GM21786 (cell line): Measurements from ENCODE around the gene TADA2B.
A peak's percentile ranks its signal among the peaks of the same experiment; 100 is the strongest.
"Not testable (repeated sequence)": the region's sequence is repeated elsewhere in the genome, so short reads cannot be mapped to it uniquely, and the experiment has no call there.

ENCODE experiments used
- ATAC-seq: cut with Tn5 transposase; IDR thresholded peaks from one replicate; pipeline ENCODE4 v1.9.1; 2021; ENCODE audit not compliant: unreplicated experiment

The TADA2B gene

DNA sequence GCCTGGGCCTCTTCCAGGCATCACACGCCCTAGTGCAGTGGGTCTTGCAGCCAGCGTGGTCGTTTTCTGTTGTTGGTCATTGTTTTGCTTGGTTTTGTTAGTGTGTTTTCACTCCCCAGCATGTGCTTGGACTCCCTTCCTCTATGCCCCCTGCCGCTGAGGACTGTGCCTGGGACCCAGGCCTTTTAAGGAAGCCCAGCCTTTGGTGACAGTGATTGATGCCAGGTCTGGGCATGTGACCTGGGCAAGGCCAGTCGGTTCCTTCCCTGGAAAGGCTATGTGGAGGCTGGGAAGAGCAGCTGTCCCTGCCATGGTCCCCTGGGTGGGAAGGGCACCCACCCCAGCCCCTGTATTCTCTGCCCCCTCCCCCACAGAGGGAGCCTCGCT, 33.5 kb downstream of the TADA2B start:
- ATAC-seq: no peak

DNA sequence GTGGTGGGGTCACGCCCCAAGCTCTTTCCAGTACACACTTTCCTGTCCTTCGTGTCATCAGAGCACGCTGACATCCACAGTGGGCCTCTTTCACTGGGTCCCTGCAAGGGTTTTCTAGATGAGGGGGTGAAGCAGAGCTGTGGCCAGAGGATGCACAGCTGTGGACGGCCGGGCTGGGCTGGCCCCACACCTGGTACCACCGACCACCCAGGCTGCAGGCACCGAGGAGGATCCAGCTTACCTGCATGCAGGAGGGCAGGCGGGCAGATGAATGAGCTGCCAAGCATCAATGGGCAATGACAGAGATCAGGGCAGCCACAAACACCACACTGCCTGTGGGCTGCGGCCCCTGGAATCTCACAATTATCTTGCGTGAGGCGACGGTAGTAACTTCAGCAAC, 34.2 kb downstream of the TADA2B start:
- ATAC-seq: no peak

DNA sequence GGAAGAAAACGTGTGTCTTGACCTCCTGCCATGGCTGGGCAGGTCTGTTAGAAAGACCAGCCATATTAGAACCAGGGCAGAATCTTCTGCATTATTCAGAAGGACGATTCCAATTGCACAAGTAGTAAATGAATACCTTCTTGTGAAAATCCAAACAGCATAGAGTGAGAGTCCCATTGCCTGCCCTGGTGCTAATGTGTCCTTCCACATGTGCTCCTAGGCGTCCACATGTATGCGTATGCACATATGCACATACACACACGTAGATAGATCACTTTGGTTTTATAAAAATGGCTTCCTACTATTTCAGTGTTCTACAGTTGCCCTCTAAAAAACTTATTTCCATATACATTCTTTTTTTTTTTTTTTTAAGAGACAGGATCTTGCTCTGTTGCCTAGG, 34.9 kb downstream of the TADA2B start:
- ATAC-seq: no peak

DNA sequence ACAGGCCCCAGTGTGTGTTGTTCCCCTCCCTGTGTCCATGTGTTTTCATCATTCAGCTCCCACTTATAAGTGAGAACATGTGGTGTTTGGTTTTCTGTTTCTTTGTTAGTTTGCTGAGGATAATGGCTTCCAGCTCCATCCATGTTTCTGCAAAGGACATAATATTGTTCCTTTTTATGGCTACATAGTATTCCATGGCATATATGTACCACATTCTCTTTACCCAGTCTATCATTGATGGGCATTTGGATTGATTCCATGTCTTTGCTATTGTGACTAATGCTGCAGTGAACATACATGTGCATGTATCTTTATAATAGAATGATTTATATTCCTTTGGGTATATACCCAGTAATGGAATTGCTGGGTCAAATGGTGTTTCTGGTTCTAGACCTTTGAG, 36.3 kb downstream of the TADA2B start:
- ATAC-seq: not testable (repeated sequence)

DNA sequence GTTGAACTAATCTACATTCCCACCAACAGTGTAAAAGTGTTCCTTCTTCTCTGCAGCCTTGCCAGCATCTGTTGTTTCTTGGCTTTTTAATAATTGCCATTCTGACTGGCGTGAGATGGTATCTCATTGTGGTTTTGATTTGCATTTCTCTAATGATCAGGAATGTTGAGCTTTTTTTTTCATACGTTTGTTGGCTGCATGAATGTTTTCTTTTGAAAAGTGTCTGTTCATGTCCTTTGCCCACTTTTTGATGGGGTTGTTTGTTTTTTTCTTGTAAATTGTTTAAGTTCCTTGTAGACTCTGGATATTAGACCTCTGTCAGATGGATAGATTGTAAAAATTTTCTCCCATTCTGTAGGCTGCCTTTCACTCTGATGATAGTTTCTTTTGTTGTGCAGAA, 36.7 kb downstream of the TADA2B start:
- ATAC-seq: not testable (repeated sequence)

DNA sequence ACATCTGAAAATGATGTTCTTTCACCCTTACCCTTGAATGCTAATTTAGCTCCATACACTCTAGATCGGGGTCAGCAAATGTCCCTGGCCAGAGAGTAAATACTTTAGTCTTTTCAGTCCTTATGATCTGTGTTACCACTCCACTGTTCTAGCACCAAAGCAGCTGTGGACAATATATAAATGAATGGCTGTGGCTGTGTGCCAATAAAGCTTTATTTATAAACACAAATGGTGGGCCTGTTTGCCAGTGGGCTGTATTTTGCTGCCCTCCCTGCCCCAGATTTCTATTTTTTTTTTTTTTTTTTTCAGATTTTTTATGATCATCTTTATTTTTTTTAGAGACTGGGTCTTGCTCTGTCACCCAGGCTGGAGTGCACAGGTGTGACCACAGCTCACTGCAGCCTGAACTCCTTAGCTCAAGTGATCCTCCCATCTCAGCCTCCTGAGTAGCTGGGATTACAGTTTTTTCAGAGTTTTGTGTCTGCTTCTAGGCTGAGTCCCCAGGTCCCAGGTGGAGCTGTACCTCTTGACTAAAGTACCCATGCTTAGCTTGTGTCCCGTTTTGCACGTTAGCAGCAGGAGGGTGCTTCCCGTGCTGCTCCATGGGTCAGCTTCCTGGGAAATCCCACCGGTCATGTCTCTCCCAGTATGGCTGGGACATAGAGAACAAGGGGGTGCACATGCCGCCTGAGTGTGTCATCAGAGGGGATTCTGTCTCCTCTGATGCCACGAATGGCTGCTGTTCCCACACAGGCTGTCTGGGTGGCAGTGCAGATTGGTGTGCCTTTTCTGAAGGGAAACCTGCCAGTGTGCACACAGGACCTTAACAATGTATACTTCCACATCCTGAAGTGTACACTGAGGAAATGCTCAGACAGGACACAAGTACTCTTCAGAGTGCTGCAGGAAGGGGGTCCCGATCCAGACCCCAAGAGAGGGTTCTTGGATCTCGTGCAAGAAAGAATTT, 40.7 kb downstream of the TADA2B start:
- ATAC-seq: no peak

DNA sequence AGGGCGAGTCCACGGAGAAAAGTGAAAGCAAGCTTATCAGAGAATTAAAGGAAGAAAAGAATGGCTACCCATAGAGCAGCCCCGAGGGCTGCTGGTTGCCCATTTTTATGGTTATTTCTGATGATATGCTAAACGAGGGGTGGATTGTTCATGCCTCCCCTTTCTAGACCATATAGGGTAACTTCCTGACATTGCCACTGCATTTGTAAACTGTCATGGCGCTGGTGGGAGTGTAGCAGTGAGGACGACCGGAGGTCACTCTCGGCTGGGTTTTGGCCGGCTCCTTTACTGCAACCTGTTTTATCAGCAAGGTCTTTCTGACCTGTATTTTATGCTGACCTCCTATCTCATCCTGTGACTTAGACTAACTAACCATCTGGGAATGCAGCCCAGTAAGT, 41.4 kb downstream of the TADA2B start:
- ATAC-seq: not testable (repeated sequence)

DNA sequence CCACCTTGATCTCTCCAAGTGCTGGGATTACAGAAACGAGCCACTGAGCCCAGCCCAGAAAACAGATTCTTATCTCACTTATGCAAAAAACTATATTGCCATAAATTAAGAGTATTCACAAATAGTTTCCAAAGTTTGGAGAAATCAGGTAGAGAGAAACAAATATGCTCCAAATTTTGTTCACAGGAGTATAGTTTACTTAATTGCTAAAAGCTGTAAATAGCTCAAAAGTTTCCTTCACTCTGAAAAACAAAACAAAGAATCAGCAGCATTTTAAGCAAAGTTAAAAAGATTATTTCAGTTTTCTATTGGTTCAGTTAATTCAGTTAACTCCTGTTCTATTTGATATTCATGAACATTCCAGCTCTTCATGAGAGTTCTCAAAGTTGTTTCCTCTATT, 43.2 kb downstream of the TADA2B start:
- no peak for ATAC-seq

DNA sequence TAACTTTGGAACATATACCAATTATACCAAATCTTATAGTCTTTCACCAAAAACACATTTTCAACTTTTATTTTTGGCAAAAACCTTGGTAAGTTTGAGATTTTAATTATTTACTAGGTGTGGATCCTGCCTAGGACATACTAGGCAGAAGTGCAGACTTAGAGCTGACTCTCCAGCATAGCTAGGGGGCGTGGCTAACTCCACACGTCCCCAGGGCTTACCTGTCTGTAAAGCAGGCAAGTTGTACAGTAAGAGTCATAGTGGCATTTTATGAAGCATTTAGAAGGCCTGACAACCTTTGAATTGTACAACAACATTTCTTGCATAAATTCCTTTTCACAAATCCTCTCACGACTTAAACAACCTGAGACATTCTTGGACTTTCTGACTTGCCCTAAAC, 43.9 kb downstream of the TADA2B start:
- ATAC-seq: no peak

DNA sequence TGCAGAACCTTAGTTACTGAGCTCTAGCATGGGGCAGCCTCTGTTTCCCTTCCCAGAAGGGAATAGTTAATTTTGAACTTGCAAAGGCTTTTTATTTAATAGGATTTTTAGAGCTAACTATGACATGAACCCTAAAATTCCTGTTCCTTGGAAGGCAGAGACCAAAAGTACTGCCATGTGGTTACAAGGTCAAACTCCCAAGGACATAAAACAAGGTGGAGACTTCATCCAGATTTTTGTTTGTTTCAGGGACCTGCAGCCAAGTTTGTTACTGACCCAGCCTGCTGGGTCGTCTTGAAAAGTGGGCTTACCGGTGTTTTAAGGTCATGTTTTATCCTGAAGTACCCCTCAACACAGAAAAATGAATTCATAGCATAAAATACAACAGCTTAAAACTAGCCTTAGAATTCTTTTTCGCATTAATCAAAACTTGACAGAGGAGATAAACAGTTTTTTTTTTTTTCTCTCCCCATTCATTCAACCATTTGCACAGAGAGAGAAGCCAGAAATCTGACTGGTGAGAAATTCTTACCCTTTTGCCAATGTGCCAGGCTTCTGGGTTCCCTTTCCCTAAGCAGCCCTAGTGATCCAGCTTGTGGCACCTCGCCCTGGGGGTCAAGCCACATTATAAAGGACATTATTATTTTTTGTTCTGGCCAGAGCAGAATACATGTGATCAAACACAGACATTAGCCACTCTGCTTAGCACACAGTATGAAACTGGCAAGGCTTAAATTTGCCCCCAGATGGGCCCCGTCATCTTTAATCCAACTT, 46.2 kb downstream of the TADA2B start:
- no peak for ATAC-seq

DNA sequence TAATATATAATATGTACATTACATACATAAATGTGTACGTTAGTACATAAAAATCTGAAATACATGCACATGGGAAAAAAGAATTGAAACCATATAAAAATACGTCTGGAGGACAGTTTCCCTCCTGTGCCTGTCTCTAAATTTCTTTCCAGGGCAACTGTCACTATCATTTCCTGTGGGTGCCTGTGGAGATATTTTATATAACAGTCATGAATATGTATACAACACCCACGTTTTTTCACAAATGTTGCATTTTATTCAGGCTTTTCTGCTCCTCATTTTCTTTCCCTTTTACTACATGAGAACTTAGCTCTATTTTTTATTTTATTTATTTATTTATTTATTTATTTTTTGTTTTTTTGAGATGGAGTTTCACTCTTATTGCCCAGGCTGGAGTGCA, 48.9 kb downstream of the TADA2B start:
- ATAC-seq: no peak

DNA sequence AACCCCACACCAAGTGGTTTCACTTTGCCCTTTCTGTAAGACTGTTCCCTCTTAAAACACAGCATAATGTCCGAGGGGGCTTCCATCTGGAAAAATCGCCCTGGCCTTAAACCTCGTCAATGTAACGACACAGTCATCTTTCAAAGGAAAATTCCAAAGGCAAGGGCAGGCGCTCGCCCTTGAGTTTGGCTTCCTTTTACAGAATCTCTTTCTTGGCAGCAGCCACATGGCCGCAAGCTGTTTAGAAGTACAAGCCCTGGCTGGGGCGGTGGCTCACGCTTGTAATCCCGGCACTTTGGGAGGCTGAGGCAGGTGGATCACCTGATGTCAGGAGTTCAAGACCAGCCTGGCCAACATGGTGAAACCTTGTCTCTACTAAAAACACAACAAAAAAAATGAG, 51.7 kb downstream of the TADA2B start:
- no peak for ATAC-seq

DNA sequence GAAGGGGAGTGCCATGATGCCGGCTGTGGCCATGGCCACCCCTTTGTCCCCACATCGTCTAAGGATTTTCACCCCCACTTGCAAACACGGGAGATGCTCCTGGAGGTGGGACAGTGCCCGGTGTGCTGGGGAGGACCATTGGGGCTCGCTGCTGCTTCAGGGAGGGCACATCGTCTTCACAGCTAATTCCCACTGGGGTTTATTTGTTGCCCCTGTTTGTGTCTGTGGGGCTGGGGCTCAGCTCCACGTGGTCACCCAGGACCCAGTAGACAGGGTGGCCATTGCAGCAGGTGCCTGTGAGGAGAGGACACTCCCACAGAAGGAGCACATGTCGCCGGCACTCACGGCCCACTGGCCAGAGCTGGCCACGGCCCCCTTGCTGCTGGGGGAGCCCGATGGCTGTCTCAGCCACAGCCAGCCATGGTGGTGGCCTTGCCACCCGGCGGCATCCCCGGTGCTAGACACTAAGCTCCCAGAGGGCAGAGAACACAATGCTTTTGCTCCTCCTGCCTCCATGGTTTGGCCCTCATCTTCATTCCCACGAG, 52.5 kb downstream of the TADA2B start:
- no peak for ATAC-seq

DNA sequence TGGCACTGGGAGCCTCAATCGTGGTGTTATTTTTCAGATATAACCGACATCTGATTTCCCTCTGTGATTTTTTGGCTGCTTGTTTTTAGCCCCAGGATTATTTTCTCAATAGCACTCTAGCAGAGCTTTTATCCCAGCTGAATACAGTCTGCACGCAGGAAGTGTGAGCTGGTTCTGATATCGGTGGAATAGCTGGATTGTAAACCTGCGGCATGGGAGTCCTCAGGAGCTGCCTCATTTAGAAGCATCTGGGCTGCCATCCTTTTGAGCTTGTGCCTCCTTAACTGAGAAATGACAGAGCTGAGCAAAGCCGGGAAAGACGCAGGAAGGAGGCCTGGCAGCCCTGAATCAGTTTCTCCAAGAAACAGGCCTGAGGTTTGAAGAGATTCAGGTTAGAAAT, 53.1 kb downstream of the TADA2B start:
- ATAC-seq: no peak

DNA sequence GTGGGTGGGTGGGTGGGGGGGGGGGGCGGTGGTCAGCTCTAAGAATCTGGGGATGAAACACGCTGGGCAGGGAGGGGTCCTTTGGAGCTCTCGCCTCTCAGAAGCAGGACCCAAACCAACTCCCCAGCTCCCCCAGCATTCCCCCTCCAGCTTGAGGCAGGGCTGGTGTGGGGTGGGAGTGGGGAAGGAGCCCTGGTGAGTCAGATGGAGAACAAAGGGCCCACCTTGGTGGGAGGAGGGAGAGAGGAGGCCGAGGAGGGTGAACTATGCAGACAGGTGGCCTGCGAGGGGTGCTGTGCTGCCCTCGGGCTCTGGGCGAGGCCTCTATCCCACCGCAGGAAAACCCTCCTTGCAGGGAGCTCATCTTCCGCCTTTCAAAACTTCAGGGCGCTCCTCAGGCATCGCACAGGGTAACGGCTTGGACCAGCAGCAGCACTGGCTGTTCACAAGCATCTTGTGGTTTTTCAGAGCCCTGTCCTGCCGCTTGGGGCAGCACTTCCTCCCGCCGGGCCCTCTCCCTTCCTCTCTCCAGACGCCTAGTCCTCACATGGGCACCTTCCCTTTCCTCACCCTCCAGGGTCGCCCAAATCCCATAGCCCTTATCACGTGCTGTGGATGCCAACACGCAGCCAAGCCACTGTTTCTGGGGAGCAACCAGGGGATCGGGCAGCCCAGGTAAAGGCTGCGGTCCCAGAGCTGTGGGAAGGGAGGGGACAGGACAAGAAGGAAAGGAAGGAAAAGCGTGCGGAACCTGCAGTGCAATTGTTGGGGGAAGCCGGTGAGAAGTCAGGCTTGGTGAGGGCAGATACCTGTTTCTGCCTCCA, 58.7 kb downstream of the TADA2B start:
- ATAC-seq: peak; percentile 54

DNA sequence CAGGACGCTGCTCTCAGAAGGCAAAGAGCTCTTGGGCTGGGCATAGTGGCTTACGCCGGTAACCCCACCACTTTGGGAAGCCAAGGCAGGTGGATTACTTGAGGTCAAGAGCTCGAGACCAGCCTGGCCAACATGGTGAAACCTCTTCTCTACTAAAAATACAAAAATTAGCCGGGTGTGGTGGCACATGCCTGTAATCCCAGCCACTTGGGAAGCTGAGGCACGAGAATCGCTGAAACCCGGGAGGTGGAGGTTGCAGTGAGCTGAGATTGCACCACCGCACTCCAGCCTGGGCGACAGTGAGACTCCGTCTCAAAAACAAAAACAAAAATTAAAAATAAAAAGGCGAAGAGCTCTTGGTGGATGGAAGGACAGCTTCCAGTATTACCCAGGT, 59.3 kb downstream of the TADA2B start:
- not testable (repeated sequence) for ATAC-seq

DNA sequence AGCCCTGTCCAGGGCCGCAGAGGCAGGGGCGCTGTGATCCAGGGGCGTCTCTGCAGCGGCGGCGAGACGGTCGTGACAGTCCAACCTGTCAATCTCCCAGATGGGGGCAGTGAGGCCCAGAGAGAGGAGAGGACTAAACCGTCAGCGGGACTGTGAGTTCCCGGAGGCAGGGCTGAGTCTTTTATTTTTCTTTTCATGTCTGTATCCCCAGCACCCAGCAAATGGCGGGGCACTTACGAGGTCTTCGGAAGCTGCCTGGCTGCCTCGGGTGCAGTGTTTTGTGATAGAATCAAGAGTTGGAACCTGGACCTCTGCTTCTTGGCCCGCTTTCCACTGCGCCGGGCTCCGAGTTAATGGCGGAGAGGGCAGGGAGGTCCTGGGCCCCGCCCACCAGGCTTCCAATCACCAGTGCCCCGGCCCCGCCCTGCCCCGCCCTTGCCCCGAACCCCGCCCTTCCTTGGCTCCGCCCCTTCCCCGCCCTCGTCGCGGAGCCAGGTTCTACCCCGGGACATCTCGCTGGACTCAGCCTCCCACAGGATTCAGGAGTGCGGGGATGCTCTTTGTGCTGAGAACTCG, 59.9 kb downstream of the TADA2B start:
- ATAC-seq: peak; percentile 84

DNA sequence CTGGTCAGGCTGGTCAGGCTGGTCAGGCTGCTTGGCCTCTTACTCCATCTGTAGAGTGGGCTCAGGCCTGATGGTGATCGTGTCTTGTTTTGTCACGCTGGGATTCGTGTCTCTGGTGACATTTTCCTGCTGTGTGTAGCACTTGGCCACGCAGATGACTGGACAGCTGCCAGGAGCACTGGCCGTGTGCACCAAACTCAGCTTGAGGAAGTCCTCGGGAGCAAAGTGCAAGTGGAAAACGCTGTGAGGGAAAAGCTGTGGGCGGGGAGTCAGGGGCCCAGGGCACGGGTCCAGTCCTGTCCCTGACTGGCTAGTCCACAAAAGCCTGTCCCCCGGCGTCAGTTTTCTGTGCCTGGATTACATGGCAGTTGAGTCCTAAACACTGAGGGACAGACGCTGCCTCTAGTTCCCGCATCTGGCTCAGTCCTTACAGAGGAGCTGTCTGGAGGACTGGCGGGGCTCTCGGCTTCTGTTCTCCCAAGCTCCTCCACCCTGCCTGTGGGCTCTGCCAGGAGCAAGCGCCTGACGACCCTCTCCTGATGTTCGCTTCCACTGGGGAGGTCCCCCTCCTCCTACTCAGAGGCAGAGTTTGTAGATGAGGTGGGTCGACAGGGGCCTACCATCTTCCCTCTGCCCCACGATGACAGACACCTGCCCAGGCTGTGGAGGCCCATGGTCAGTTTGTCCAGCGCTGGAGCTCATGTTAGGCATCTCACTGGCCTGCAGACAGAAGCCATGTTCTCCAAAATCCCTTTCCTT, 60.6 kb downstream of the TADA2B start:
- ATAC-seq: no peak

DNA sequence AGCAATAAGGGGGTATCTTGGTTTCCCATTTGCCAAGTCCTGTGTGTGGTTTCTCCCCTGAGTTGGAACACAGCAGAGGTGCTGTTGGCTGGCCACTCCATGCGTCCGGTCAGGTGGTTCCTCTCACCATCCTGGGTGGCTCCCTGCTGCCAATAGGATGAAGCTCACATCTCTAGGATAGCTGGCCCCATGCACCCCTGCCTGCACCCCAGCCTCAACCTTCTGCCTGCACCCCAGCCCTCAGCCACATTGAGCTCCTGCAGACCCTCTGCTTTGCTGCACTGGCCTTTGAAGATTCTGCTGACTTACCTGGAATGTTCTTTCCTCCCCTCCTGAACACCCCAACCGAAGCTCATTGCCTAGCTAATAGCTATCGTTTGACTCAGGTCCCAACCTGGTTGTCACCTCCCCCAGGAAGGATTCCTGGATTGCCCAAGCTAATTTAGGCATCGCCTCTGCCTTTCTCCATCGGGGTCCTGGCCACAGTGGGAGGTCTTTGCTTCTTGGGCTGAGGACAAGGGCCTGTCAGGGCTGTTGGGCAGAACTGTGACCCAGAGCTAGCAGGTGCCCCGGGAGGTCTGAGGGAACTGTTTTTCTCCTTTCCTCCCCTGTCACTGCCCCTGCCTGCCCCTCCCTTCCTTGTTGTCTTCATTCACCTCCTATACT, 61.3 kb downstream of the TADA2B start:
- no peak for ATAC-seq
